OCI-LY3 (cell line): ENCODE results near the gene TIMM21.

Source experiments
- H2AFZ ChIP-seq: fragments of 200-600, 300-600 bp; shearing (Covaris generic); 2 replicates; pipeline ENCODE4 v1.6.0; 2014; ENCODE audit warnings: antibody characterized with exemption, low read depth, low read length
- H3K27ac ChIP-seq: fragments of 200-600, 300-600 bp; sonication (generic); 2 replicates; pipeline ENCODE4 v1.5.1; 2014; ENCODE audit warnings: mild to moderate bottlenecking, low read length, moderate library complexity, mixed read lengths
- H3K27me3 ChIP-seq: fragments of 200-600, 300-600 bp; sonication (generic); 2 replicates; pipeline ENCODE4 v1.6.1; 2014; ENCODE audit warnings: low read depth, low read length, mixed read lengths
- H3K36me3 ChIP-seq: fragments of 200-600, 300-600 bp; sonication (generic); replicated peaks from 2 replicates; pipeline ENCODE3; 2014; ENCODE audit warnings: low read depth, low read length, mixed read lengths
- H3K4me1 ChIP-seq: fragments of 300-600, 200-600 bp; sonication (generic); 2 replicates; pipeline ENCODE4 v1.6.1; 2014; ENCODE audit warnings: low read length, mixed read lengths
- H3K4me2 ChIP-seq: fragments of 200-600, 300-600 bp; sonication (generic); 2 replicates; pipeline ENCODE4 v1.6.1; 2014; ENCODE audit warnings: low read length, mixed read lengths
- H3K4me3 ChIP-seq: fragments of 300-600, 200-600 bp; sonication (generic); 2 replicates; pipeline ENCODE4 v1.5.1; 2014; ENCODE audit warnings: antibody characterized with exemption, mild to moderate bottlenecking, low read length, moderate library complexity
- H3K79me2 ChIP-seq: fragments of 300-600, 200-600 bp; shearing (Covaris generic); 2 replicates; pipeline ENCODE4 v1.6.1; 2014; ENCODE audit warnings: mild to moderate bottlenecking, low read length, mixed read lengths
- H3K9ac ChIP-seq: fragments of 300-600, 200-600 bp; shearing (Covaris generic); 2 replicates; pipeline ENCODE4 v1.6.0; 2014; ENCODE audit warnings: mild to moderate bottlenecking, low read length, moderate library complexity
- H3K9me3 ChIP-seq: fragments of 200-600, 300-600 bp; shearing (Covaris generic); 2 replicates; pipeline ENCODE4 v1.6.1; 2014; ENCODE audit warnings: low read length, mixed read lengths; ENCODE audit not compliant: insufficient read depth
- H4K20me1 ChIP-seq: fragments of 200-600, 300-600 bp; sonication (generic); 2 replicates; pipeline ENCODE4 v1.6.1; 2016; ENCODE audit warnings: low read length, mixed read lengths; ENCODE audit not compliant: insufficient read depth
- CTCF ChIP-seq: fragments of 200-600, 300-600 bp; sonication (generic); IDR thresholded peaks from 2 replicates; pipeline ENCODE4 v1.5.1; 2014; ENCODE audit warnings: antibody characterized with exemption, low read length, low read depth
- EZH2phosphoT487 ChIP-seq: fragments of 200-600 bp; shearing (Covaris generic); IDR thresholded peaks from 2 replicates; pipeline ENCODE4 v1.6.1; 2018; ENCODE audit warnings: antibody characterized with exemption, mixed run types, low read depth

The TIMM21 gene

GRCh38 chr18:74113711-74114110, 34.6 kb upstream of the TIMM21 start:
- no peaks in the 10 kb centered on the region; the same call in 1 of the 2 replicates for H3K9me3 ChIP-seq
- H4K20me1 ChIP-seq, result no peaks in the 10 kb centered on the region
- no peak overlapping the region for H3K27ac ChIP-seq
- no peak overlapping the region for H3K9ac ChIP-seq
- H2AFZ ChIP-seq, result no peak overlapping the region
- no peak for TF ChIP-seq EZH2phosphoT487
- TF ChIP-seq CTCF, result no peak
- H3K36me3 ChIP-seq, result no peaks in the 10 kb centered on the region
- no peak overlapping the region for H3K4me3 ChIP-seq
- H3K4me1 ChIP-seq, result peaks cover 10% of the 10 kb centered on the region
- no peak overlapping the region for H3K4me2 ChIP-seq
- no peaks in the 10 kb centered on the region for H3K27me3 ChIP-seq
- no peaks in the 10 kb centered on the region for H3K79me2 ChIP-seq

- no peak overlapping the region for H3K9ac ChIP-seq
- TF ChIP-seq EZH2phosphoT487, result no peak
- TF ChIP-seq CTCF, result no peak
- H3K79me2 ChIP-seq, result no peaks in the 10 kb centered on the region
- H3K27ac ChIP-seq, result no peak overlapping the region
- no peak overlapping the region for H3K4me3 ChIP-seq
- H3K4me2 ChIP-seq, result no peak overlapping the region
- H4K20me1 ChIP-seq, result no peaks in the 10 kb centered on the region
- H3K36me3 ChIP-seq, result no peaks in the 10 kb centered on the region
- H3K27me3 ChIP-seq, result no peaks in the 10 kb centered on the region
- peaks cover 10% of the 10 kb centered on the region for H3K4me1 ChIP-seq
- no peaks in the 10 kb centered on the region; the same call in 1 of the 2 replicates for H3K9me3 ChIP-seq
- no peak overlapping the region for H2AFZ ChIP-seq
Observed at GRCh38 chr18:74114116-74114515, 34.2 kb upstream of the TIMM21 start.

- no peak overlapping the region for H3K4me3 ChIP-seq
- no peak overlapping the region for H3K9ac ChIP-seq
- H3K27me3 ChIP-seq, result no peaks in the 10 kb centered on the region
- H2AFZ ChIP-seq, result no peak overlapping the region
- H3K9me3 ChIP-seq, result no peaks in the 10 kb centered on the region; the same call in 1 of the 2 replicates
- TF ChIP-seq EZH2phosphoT487 (no peak), CTCF (no peak)
- H3K4me1 ChIP-seq, result peaks cover 10% of the 10 kb centered on the region
- H3K36me3 ChIP-seq, result no peaks in the 10 kb centered on the region
- H3K4me2 ChIP-seq, result no peak overlapping the region
- no peaks in the 10 kb centered on the region for H4K20me1 ChIP-seq
- H3K79me2 ChIP-seq, result no peaks in the 10 kb centered on the region
- H3K27ac ChIP-seq, result no peak overlapping the region
Observed at GRCh38 chr18:74115046-74115445, 33.3 kb upstream of the TIMM21 start.

- H3K36me3 ChIP-seq, result no peaks in the 10 kb centered on the region
- H3K27me3 ChIP-seq, result peaks cover 7% of the 10 kb centered on the region; the same call in 1 of the 2 replicates
- no peak overlapping the region for H3K4me3 ChIP-seq
- H2AFZ ChIP-seq, result peak overlapping the region; percentile 11; the same call in 1 of the 2 replicates
- H3K4me1 ChIP-seq, result peaks cover 10% of the 10 kb centered on the region
- TF ChIP-seq EZH2phosphoT487, result no peak
- peak; percentile 99 for TF ChIP-seq CTCF
- H3K9me3 ChIP-seq, result no peaks in the 10 kb centered on the region; the same call in 1 of the 2 replicates
- no peaks in the 10 kb centered on the region for H4K20me1 ChIP-seq
- no peaks in the 10 kb centered on the region for H3K79me2 ChIP-seq
- no peak overlapping the region for H3K9ac ChIP-seq
- peak overlapping the region; percentile 41 for H3K4me2 ChIP-seq
- H3K27ac ChIP-seq, result no peak overlapping the region
Observed at GRCh38 chr18:74116633-74117554, 31.4 kb upstream of the TIMM21 start.
